A673 (cell line): Measurements from ENCODE around the gene DEF6.

Experiments
- CTCF ChIP-seq: fragments of 300-800, 200-600 bp; sonication (generic); conservative IDR thresholded peaks from 2 replicates; pipeline ENCODE4 v1.5.1; 2017; ENCODE audit warnings: low read depth, mild to moderate bottlenecking, antibody characterized with exemption, low read length, moderate library complexity, mixed read lengths
- EZH2 ChIP-seq: fragments of 200-600 bp; sonication (generic); IDR thresholded peaks from 2 replicates; pipeline ENCODE4 v1.6.1; 2017; ENCODE audit warnings: borderline replicate concordance, low read depth, mild to moderate bottlenecking, mixed read lengths, antibody characterized with exemption, low read length; ENCODE audit not compliant: poor library complexity, severe bottlenecking

GRCh38 chr6:35368038-35368887 lies 70.6 kb downstream of the DEF6 start:
- no peak for TF ChIP-seq CTCF
- TF ChIP-seq EZH2, result no peak
